GM19351 (cell line): Measurements from ENCODE around the gene RARG.

Source experiments
- ATAC-seq: cut with Tn5 transposase; IDR thresholded peaks from one replicate; pipeline ENCODE4 v1.9.1; 2021; ENCODE audit warnings: mild to moderate bottlenecking, moderate library complexity; ENCODE audit not compliant: unreplicated experiment

Gene RARG

GRCh38 chr12:53224061-53224896 is 7.7 kb downstream of the RARG start:
- no peak for ATAC-seq

- no peak for ATAC-seq
Observed at GRCh38 chr12:53223389-53224060, 8.5 kb downstream of the RARG start.

GRCh38 chr12:53222806-53223261 is 9.2 kb downstream of the RARG start:
- ATAC-seq, result no peak

DNA sequence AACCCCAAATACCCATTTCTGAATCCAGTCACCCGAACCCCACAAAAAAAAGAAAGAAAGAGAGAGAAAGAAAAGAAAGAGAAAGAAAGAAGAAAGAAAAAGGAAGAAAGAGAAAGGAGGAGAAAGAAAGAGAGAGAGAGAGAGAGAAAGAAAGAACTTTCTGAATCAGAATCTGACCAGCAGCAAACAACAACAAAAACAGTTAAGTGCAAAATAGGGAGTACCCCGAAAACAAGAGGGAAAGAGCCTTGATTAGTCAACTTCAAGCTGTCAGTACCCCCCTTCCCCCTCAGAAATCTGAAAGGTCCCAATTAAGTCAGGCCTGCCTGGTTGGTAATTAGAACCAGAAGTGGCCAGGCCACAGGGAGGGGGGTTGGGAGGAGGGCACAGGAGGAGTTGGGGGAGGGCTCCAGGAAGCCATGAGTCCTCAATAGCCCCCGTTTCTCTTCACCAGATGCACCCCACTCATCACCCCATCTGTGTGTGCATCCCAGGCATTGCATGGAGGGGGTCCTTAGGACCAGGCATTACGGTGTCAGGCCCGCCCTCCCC is 9.8 kb downstream of the RARG start:
- no peak for ATAC-seq

- ATAC-seq, result no peak
Observed at GRCh38 chr12:53221203-53222080, 10.6 kb downstream of the RARG start.

GRCh38 chr12:53220694-53221202 is 11.3 kb downstream of the RARG start:
- ATAC-seq, result peak; percentile 47

GRCh38 chr12:53219956-53220693 is 11.9 kb downstream of the RARG start:
- peak; percentile 35 for ATAC-seq

DNA sequence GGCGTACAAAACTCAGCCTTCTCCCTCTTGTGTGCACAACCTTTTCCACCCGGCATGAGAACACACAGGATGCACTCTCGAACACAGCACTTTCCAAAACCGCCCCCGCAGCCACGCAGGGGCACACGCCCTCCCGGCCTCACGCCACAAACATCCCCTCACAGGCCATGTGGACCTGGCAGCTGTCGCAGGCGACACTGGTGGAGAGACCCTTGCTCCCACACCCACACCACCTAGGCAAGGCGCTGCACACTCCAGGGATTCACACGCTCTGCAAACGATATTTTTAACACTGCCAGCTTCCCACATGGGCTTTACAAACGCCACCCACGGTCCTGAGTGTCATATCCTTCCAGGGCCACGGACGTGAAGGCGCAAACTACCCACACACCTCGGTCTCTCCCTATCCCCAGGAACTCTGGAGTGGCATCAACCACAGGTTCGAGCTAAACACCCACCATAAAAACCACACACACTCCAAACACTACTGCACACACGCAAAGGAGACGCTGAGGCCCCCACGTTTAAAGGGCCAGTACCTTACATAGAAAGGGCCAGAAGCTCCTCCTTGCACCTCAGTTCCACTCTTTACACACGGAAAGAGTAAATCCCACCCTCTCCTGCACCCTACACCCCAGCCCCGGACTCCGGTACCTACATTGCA is 12.6 kb downstream of the RARG start:
- ATAC-seq, result peak; percentile 20

DNA sequence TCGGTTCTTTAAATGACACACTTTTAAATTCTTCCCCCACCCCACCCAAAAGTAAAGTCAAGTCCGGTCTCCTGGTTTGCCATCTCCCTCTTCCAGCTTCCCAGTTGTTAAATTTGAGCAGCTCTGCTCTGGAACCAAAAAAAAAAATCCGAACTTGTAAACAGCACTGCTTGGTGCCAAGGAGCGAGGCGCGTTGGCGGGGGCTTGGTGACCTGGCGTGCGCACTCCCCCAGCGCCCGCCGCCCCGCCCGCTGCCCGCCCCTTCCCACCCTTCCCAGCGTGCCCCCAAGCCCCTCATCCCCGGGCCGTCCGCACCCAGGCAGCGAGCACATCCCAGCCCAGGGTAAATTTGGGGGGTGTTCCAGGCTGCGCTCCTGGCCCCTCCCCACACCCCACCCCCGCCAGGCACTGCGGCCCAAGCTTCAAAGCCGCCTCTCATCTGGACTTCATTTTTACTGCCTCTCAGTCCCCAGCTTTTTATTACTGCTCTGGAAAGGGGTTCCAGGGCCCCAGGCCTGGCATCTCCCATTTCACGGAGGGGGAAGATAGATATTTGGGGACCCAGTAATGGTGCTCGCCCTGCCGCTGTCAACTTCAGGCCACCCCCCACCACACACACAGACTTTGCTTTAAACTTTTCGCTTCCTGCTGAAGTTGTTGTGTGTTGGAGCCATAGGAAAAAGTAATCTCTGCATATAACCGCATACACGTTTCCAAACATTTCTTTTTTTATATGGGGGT is 13.3 kb downstream of the RARG start:
- ATAC-seq, result no peak

DNA sequence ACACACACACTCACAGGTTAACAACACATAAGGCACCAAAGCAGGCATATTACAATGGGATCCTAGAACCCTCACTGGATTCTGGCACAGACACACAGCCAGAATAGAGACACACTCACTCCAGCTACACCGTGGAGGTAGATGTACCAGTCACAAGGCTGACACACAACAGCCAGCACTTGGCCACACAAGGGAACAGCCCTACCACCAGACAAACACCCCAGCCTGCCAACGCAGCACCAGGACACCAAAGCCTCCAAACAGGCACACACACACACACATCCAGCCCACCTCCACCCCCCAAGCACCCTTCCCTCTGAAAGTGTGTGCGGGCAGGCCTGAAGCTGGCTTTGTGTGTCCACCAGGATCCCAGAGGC is 14.1 kb downstream of the RARG start:
- no peak for ATAC-seq

GRCh38 chr12:53217051-53217930 is 14.7 kb downstream of the RARG start:
- no peak for ATAC-seq

DNA sequence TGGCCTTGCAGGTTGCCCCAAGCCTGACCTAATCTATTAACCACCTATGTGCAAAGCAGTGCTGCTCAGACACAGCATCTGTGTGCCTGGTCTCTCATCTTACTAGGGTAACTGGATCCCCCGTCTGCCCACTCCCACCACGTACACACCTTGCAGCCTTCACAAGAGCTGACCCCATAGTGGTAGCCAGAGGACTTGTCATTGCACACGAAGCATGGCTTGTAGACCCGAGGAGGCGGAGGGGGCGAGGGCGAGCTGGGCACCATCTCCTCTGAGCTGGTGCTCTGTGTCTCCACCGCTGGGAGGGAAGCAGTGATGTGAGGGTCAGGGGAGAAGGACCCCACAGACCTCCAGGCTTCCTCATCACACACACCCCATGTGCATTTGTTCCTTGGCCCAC is 16.5 kb downstream of the RARG start:
- no peak for ATAC-seq

GRCh38 chr12:53214687-53215455 is 17.1 kb downstream of the RARG start:
- no peak for ATAC-seq

DNA sequence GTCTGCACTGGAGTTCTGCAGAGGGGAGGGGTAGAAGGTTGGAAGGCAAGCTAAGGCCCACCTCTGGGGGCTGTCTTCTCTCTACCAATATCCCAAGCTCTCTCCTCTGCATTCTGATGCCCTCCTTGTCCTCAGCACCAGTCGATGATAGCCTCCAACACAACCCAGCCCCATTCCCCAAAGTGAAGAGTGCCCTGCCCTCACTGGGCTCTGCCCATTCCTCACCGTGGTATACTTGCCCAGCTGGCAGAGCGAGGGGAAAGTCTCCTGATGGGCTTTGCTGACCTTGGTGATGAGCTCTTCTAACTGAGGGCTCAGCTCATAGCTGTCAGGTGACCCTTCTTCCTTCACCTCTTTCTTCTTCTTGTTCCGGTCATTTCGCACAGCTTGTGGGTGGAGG is 17.8 kb downstream of the RARG start:
- ATAC-seq, result no peak

GRCh38 chr12:53213348-53213747 is 18.7 kb downstream of the RARG start:
- ATAC-seq, result no peak

DNA sequence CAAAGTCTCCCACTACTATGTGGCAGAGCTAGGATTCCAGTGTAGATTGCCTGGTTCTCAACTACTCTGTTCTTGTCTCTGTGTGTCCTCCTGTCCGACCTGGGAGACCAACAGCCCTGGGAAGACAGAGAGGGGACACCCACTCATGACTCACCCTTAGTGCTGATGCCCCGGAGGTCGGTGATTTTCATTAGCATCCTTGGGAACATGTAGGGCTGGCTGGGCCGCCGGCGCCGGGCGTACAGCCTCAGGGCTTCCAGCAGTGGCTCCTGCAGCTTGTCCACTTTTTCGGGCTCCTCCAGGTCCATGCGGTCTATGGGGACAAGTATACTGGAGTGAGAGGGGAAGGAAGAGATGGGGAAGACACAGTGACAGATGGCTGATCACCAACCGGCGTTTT is 19.1 kb downstream of the RARG start:
- no peak for ATAC-seq
